SIG-M5 treated with dmso at 0.1 percent for 504 hours (cell line): ENCODE results near the gene PRDM11.

Source experiments
- DNase-seq: peaks from one replicate; lab custom pipeline; 2025; ENCODE audit not compliant: unreplicated experiment; lab: John Stamatoyannopoulos, UW

Gene PRDM11

GRCh38 chr11:45141631-45142030 lies 4.8 kb upstream of the PRDM11 start:
- DNase-seq = no peak

- DNase-seq = no peak
Observed at GRCh38 chr11:45142241-45143055, 4.0 kb upstream of the PRDM11 start.

DNA sequence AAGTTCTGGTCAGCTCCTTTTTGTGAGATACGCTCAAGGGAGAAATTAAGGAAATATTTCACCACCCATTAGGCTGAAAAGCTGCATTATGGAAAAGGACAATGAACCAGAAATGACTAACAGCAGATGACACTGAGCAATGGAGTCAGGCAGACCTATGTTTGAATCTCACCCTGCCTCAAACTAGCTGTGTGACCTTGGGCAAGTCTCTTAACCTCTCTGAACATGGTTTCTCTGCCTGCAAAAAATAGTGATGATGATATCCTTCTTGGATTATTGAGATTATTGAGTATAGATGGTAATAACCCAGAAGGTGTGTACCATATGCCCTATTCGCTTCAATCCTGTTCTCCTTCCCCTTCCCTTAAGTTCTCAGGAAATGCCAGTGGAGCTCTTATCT lies 2.9 kb upstream of the PRDM11 start:
- DNase-seq = no peak

- no peak for DNase-seq
Observed at GRCh38 chr11:45144126-45145082, 2.0 kb upstream of the PRDM11 start.

- no peak for DNase-seq
Observed at GRCh38 chr11:45145083-45145378, 1.4 kb upstream of the PRDM11 start.

GRCh38 chr11:45145379-45146071 lies 914 bp upstream of the PRDM11 start:
- DNase-seq = no peak

DNA sequence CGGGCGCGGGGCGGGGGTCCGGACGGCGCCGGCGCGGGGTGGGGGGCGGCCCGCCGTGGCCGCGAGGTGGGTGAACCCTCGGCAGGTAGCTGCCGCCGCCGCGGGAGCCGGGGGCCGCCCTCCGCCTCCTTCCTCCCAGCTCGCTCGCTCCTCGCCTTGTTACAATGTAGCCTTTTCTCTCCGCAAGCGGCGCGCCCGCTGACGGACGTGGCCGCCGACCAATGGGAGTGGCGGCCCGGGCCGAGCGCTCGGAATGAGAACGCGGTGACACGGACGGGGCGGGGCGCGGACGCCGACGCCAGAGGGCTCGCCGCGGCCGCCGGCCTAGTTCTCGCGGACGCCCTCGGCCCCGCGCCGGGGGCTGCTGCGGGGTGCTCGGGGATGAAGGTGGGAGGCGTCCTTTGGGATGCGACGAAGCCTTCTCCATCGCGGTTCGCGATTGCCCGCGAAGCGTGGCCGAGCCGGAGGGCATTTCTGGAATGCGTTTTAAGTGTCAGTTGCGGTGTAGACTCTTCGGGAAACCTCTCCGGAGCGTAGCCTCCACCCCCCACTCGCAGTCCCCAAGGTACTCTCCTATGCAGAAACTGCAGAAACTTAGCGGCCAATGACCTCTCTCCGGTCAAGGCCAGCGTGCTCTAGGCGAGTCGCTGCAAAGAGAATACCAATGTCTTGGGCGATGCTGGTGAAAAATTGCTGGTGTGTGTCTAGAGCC lies 734 bp downstream of the PRDM11 start:
- peak; percentile 74 for DNase-seq

DNA sequence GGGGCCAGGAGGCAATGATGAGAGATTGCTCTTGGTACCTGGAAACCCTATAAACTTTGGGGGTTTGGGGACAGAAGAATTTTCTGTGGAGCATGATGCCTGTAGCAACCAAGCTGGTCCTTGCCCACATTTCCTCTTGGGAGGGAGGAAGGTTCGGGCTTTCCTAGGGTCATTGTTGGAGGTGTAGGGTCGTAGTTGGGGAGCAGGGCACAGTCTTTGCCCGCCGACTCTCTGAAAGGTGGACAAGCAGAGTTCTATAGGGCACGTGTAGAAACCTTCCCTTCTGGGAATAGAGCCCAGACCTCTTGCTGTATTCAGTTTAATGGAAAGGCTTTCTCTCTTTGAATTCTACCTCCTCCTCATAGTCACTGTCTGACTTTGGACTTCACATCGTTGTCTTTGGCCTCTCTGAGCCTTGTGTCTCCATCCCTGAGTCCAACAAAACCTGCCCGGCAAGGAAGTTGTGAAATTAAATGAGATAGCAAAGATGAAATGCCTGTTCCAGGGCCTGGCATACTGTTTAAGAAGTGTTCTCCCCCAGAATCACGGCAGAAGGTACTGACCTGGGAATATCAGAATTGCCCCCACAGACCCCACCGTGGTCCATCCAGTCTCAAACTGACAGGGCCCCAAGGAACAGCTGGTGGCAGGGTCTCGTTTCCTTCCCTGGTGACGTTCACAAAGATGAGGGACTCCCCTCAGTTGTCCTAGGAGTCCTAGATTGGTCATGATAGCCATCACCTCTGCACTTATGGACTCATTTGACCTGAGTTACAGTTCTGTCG lies 1.6 kb downstream of the PRDM11 start:
- DNase-seq = no peak

- DNase-seq = no peak
Observed at GRCh38 chr11:45149483-45150056, 3.1 kb downstream of the PRDM11 start.

GRCh38 chr11:45150301-45150700 lies 3.9 kb downstream of the PRDM11 start:
- DNase-seq = no peak

DNA sequence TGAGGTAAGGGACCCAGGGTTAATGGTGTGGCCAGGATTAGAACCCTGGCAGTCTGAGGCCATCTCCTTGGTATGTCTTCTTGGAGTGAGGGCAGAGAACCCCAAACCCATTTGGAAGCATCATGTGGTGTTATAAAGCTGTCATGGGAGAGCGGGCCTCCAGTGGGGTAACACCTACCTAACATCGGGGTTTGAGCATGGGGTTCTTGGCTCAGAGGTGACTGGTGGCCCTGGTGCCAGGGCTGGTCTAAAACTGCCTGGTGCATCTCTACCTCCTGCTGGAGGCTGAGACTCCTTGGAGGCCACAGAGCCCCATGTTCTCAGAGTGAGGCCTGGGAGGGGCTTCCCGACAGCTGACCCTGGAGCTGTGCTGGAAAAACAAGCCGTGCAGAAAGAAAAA lies 4.5 kb downstream of the PRDM11 start:
- DNase-seq = no peak

- DNase-seq = no peak
Observed at GRCh38 chr11:45151362-45151982, 5.0 kb downstream of the PRDM11 start.

DNA sequence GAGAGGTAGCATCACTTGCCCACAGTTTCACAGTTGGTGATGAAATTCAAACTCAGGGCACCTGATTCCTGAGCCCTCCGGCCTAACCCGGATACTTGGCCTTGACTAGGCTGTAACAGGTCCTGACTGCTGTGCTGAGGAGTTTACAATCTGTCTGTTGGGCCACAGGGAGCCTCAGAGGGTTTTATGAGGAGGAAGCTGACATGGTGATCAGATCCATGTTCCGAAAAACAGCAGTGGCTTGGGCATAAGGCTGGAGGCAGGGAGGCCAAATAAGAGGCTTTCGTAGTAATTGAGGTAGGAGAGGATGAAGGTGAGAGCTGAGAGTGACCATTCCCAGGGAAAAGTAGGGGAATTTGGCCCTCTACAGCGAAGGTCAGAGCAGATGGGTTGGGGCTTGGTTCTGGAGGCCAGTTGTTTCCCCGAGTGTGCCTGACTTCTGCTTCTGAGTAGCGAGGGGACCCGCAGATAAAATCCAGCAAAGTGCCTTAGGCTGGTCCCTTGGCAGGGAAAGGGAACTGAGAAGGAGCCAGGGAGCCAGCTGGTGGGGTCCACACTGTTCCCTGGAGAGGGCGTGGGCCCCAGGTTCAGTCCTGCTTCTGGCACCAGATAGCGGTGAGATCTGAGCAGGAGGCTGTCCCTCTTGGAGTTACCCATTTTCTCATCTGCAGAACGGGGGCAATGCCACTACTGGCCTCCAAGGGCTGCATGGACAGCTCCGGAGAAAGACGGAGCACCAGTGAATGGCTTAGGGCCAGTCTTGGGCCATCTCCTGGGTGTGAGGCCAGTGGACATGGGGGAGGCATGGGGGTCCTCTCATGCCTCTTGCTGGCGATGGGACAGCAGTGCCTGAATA lies 6.5 kb downstream of the PRDM11 start:
- no peak for DNase-seq

- DNase-seq = no peak
Observed at GRCh38 chr11:45154276-45154675, 7.8 kb downstream of the PRDM11 start.

DNA sequence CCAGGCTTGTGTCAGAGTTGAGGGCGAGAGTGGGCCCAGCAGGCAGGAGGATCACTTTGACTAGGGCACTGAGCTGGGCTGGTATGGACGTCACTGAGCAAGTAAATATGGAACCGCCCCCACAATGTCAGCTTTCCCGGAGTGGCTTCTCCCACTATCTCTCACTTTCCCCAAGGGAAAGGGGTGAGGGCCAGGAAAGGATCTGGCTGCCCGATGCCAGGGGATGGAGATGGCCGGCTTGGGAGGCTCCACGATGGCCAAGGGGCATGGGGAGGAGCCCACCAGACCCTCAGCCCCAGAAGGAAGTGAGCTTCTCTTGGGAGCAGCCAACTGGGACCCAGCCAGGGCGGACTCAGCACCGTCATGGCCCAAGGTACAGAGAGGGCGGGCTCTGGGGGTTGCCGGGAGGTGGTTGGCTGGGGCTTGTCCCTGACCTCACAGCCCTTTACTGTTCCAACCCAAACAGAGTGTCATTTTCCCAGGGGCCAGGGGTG lies 8.7 kb downstream of the PRDM11 start:
- DNase-seq = no peak

DNA sequence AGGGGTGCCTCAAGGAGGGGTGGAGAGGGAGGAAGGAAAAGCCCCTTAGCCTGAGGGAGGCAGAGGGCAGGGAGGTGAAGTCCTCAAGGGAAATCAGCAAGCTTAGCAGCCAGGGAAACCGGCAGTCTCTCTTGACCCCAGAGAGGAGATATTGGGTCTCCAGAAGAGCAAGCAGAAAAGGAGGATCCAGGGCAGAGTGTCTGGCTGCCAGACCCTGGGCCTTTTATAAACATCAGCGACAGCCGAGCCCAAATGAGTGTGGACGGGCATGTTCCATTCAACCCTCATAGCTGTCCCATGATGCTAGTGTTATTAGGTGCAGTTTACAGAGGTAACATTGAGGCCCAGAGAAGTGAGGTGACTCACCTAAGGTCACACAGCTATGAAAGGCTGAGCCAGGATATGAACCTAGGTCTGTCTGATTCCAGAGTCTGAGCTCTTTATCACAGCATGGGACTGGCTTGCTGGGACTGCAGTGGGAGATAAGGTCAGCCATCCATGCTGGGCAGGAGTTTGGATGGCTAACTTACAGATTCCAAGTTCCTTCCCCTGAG lies 9.3 kb downstream of the PRDM11 start:
- DNase-seq = no peak

GRCh38 chr11:45156201-45156600 lies 9.8 kb downstream of the PRDM11 start:
- DNase-seq = no peak

DNA sequence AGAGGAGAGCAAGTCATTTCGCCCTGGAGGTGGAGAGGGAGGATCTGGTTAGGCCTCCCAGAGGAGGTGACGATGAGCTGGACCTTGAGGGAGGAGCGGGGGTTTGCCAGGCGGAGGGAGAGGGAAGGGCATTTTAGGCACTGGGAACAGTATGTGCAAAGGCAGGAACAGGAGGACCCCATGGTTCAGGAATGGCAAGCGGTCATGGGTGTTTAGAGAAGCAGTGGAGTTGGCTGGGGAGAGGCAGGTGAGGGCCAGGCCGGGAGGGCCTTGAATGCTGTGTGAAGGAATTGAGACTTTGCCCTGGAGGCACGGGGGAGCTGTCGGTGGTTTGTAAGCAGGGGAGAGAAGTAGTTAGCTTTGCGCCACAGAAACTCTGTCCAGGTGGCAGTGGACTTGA lies 10.3 kb downstream of the PRDM11 start:
- DNase-seq = no peak
